HG02885 (cell line): ENCODE data around the gene SEC14L2.
A peak's percentile ranks its signal among the peaks of the same experiment; 100 is the strongest.

Experiments used
- ATAC-seq: cut with Tn5 transposase; IDR thresholded peaks from one replicate; pipeline ENCODE4 v1.9.1; 2021; ENCODE audit warnings: mild to moderate bottlenecking; ENCODE audit not compliant: unreplicated experiment, poor library complexity

Gene SEC14L2

GRCh38 chr22:30373331-30374325, 23.2 kb upstream of the SEC14L2 start:
- no peak for ATAC-seq

- ATAC-seq, result no peak
These were observed 21.4 kb upstream of the SEC14L2 start for GRCh38 chr22:30375312-30375849.

- no peak for ATAC-seq
These were observed 16.8 kb upstream of the SEC14L2 start for GRCh38 chr22:30380011-30380410.

GRCh38 chr22:30381264-30381663, 15.6 kb upstream of the SEC14L2 start:
- ATAC-seq, result no peak

- no peak for ATAC-seq
These were observed 14.5 kb upstream of the SEC14L2 start for GRCh38 chr22:30382340-30382739.

GRCh38 chr22:30383061-30383460, 13.8 kb upstream of the SEC14L2 start:
- no peak for ATAC-seq

- ATAC-seq, result no peak
These were observed 10.9 kb upstream of the SEC14L2 start for GRCh38 chr22:30385942-30386341.

- no peak for ATAC-seq
These were observed 10.2 kb upstream of the SEC14L2 start for GRCh38 chr22:30386608-30386959.

GRCh38 chr22:30386960-30387827, 9.6 kb upstream of the SEC14L2 start, which contains the start of gene RNF215:
Gene RNF215, minus strand, starts transcription at chr22:30387411. Its CDS starts 98 bp downstream, at chr22:30387313.
- peak; percentile 75 for ATAC-seq

- ATAC-seq, result no peak
These were observed 5.7 kb upstream of the SEC14L2 start for GRCh38 chr22:30390974-30391691.

GRCh38 chr22:30392661-30393321, 4.0 kb upstream of the SEC14L2 start:
- no peak for ATAC-seq

- ATAC-seq, result no peak
These were observed 3.5 kb upstream of the SEC14L2 start for GRCh38 chr22:30393322-30393680.

- no peak for ATAC-seq
These were observed 2.9 kb upstream of the SEC14L2 start for GRCh38 chr22:30393885-30394284.

- no peak for ATAC-seq
These were observed 1.1 kb downstream of the SEC14L2 start for GRCh38 chr22:30397656-30398635.

- ATAC-seq, result no peak
These were observed 2.2 kb downstream of the SEC14L2 start for GRCh38 chr22:30398685-30399680.

GRCh38 chr22:30399718-30400117, 2.9 kb downstream of the SEC14L2 start:
- no peak for ATAC-seq

GRCh38 chr22:30400159-30400558, 3.3 kb downstream of the SEC14L2 start:
- no peak for ATAC-seq
